GM21786 (cell line): Measurements from ENCODE around the gene PDE4B.

Experiments used
- ATAC-seq: cut with Tn5 transposase; IDR thresholded peaks from one replicate; pipeline ENCODE4 v1.9.1; 2021; ENCODE audit not compliant: unreplicated experiment

Gene PDE4B

GRCh38 chr1:66326867-66327266 lies 534.2 kb downstream of the PDE4B start:
- no peak for ATAC-seq

GRCh38 chr1:66327588-66327987 lies 534.9 kb downstream of the PDE4B start:
- ATAC-seq: peak; percentile 31

GRCh38 chr1:66328896-66329295 lies 536.2 kb downstream of the PDE4B start:
- ATAC-seq: no peak

- no peak for ATAC-seq
Measured at GRCh38 chr1:66330722-66331141, 538.0 kb downstream of the PDE4B start.

GRCh38 chr1:66331658-66332547 lies 539.2 kb downstream of the PDE4B start:
- ATAC-seq: peak; percentile 18

- ATAC-seq: no peak
Measured at GRCh38 chr1:66332548-66332901, 539.8 kb downstream of the PDE4B start.

- no peak for ATAC-seq
Measured at GRCh38 chr1:66333466-66334199, 540.9 kb downstream of the PDE4B start.

- no peak for ATAC-seq
Measured at GRCh38 chr1:66334318-66334717, 541.6 kb downstream of the PDE4B start.

GRCh38 chr1:66335125-66335524 lies 542.4 kb downstream of the PDE4B start:
- ATAC-seq: no peak

GRCh38 chr1:66335859-66336640 lies 543.4 kb downstream of the PDE4B start:
- ATAC-seq: peak; percentile 84

GRCh38 chr1:66336641-66336990 lies 543.9 kb downstream of the PDE4B start:
- no peak for ATAC-seq

GRCh38 chr1:66337249-66337648 lies 544.6 kb downstream of the PDE4B start:
- no peak for ATAC-seq

- ATAC-seq: no peak
Measured at GRCh38 chr1:66339944-66340343, 547.2 kb downstream of the PDE4B start.

- no peak for ATAC-seq
Measured at GRCh38 chr1:66341446-66342089, 548.9 kb downstream of the PDE4B start.

GRCh38 chr1:66342707-66343106 lies 550.0 kb downstream of the PDE4B start:
- peak; percentile 29 for ATAC-seq

GRCh38 chr1:66343569-66344325 lies 551.1 kb downstream of the PDE4B start:
- no peak for ATAC-seq

GRCh38 chr1:66346057-66346795 lies 553.5 kb downstream of the PDE4B start:
- no peak for ATAC-seq

GRCh38 chr1:66346873-66347272 lies 554.2 kb downstream of the PDE4B start:
- no peak for ATAC-seq

- no peak for ATAC-seq
Measured at GRCh38 chr1:66348776-66349175, 556.1 kb downstream of the PDE4B start.

- ATAC-seq: no peak
Measured at GRCh38 chr1:66349242-66349641, 556.5 kb downstream of the PDE4B start.
